Thyroid gland (tissue), 4 donors: ENCODE measurements around the gene ATP6V0A1. TPM values are rescaled to one million over a fixed set of nuclear protein-coding genes. Genes with fewer than 3 reads are reported as not detected.

Source experiments
- DNase-seq, 2 donors: peaks; one replicate each; pipeline ENCODE4 v3.0.0-alpha.2; 2019
- H3K27ac ChIP-seq, 3 donors: fragments of 200-600 bp; sonication (generic); 1 replicate in 2 of 3; 2 replicates in 1 of 3; pipeline ENCODE4 v1.5.1; 2016 to 2019; ENCODE audit warnings: mild to moderate bottlenecking in 1 of 3, moderate library complexity in 1 of 3
- H3K27me3 ChIP-seq: fragments of 200-600 bp; sonication (generic); one replicate; pipeline ENCODE4 v1.5.1; 2019
- H3K36me3 ChIP-seq, 2 donors: fragments of 200-600 bp; sonication (generic); one replicate each; pipeline ENCODE4 v1.5.1; 2016 to 2019
- H3K4me1 ChIP-seq, 2 donors: fragments of 200-600 bp; sonication (generic); one replicate each; pipeline ENCODE4 v1.5.1; 2017 to 2019
- H3K4me3 ChIP-seq, 3 donors: fragments of 200-600 bp; sonication (generic); replicated peaks in 1 of 3; 1 replicate in 2 of 3; 2 replicates in 1 of 3; pipeline ENCODE4 v1.5.1; 2016; ENCODE audit warnings: mild to moderate bottlenecking in 1 of 3
- H3K9me3 ChIP-seq: fragments of 200-600 bp; sonication (generic); one replicate; pipeline ENCODE4 v1.5.1; 2017
- CTCF ChIP-seq, 6 experiments: fragments of 200-600 bp in 3 of 6; fragments of 450-650 bp in 3 of 6; sonication (generic) in 3 of 6; IDR thresholded peaks; one replicate each; pipeline ENCODE4 v1.5.1; 2016 to 2019; ENCODE audit warnings: antibody characterized with exemption in 6 of 6, mild to moderate bottlenecking in 2 of 6, inconsistent platforms in 1 of 6, moderate library complexity in 1 of 6
- POLR2A ChIP-seq, 2 donors: fragments of 450-650 bp; IDR thresholded peaks; one replicate each; pipeline ENCODE4 v1.6.1; 2017; ENCODE audit warnings: antibody characterized with exemption in 2 of 2, mild to moderate bottlenecking in 2 of 2, moderate library complexity in 1 of 2
- WGBS, 2 donors: methylation state at CpG; one replicate each; pipeline ENCODE4 v1.1.5; 2017; 5-methylcytosine and 5-hydroxymethylcytosine counted together
- intact Hi-C: fragments of 100-400 bp; cut with DNase I; formaldehyde crosslinking; loops from one replicate; pipeline ENCODE4 v1.15.1; 2023
- total RNA-seq, 4 donors: library from RNA; depleted of rRNA; stranded (reverse); fragments of >200 nt; gene quantifications; one replicate each; pipeline ENCODE4 v1.2.3, GENCODE V29; 2016

The ATP6V0A1 gene
- total RNA-seq, 4 donors from 2014 or later, result 75.5 to 195 (median 121) TPM

- 81 to 83% methylated on average over 8 to 10 of the region's 11 CpGs for whole genome bisulfite sequencing, 2 donors
- no peak for DNase-seq
- Histone ChIP-seq H3K4me3 (no peak overlapping the region), H3K4me1 (peaks cover 30 to 71% of the 10 kb centered on the region in 2 donors), H3K27ac (peak overlapping the region in 2 of 3 donors; percentile 93 to 99), H3K27me3 (no peaks in the 10 kb centered on the region), H3K36me3 (peaks cover 0 to 11% of the 10 kb centered on the region in 2 donors), H3K9me3 (no peaks in the 10 kb centered on the region)
- intact Hi-C loops, result no loop called here
- TF ChIP-seq CTCF (IDR thresholded peaks at IDR 0.05) (no peak), POLR2A (IDR thresholded peaks at IDR 0.05) (no peak)
Observed at GRCh38 chr17:42521666-42522262, 63.1 kb downstream of the ATP6V0A1 start.

- H3K4me3 ChIP-seq, result no peak overlapping the region
- DNase-seq, result no peak
- H3K27ac ChIP-seq, result peak overlapping the region in 2 of 3 donors; percentile 93 to 99
- intact Hi-C loops, result no loop called here
- TF ChIP-seq POLR2A (IDR thresholded peaks at IDR 0.05), result no peak
- TF ChIP-seq CTCF (IDR thresholded peaks at IDR 0.05), result no peak
- H3K9me3 ChIP-seq, result no peaks in the 10 kb centered on the region
- no peaks in the 10 kb centered on the region for H3K27me3 ChIP-seq
- peaks cover 0 to 11% of the 10 kb centered on the region in 2 donors for H3K36me3 ChIP-seq
- peaks cover 30 to 74% of the 10 kb centered on the region in 2 donors for H3K4me1 ChIP-seq
- WGBS, 2 donors, result 79 to 87% methylated on average over 7 to 9 of the region's 9 CpGs
Observed at GRCh38 chr17:42522263-42522790, 63.6 kb downstream of the ATP6V0A1 start.

- 83 to 98% methylated on average over 6 of the region's 8 CpGs for WGBS, 2 donors
- H3K27me3 ChIP-seq, result no peaks in the 10 kb centered on the region
- H3K36me3 ChIP-seq, result peaks cover 0 to 11% of the 10 kb centered on the region in 2 donors
- H3K27ac ChIP-seq, result peak overlapping the region in 2 of 3 donors; percentile 93 to 99
- H3K4me3 ChIP-seq, result no peak overlapping the region
- H3K9me3 ChIP-seq, result no peaks in the 10 kb centered on the region
- peaks cover 30 to 73% of the 10 kb centered on the region in 2 donors for H3K4me1 ChIP-seq
- intact Hi-C loops, result no loop called here
- TF ChIP-seq POLR2A (IDR thresholded peaks at IDR 0.05) (no peak), CTCF (IDR thresholded peaks at IDR 0.05) (no peak)
- DNase-seq, result no peak
Observed at GRCh38 chr17:42522798-42523278, 64.2 kb downstream of the ATP6V0A1 start.

- 87 to 90% methylated on average over 2 of the region's 2 CpGs for WGBS, 2 donors
- DNase-seq, result no peak
- intact Hi-C loops, result loop anchor here (5.0 kb wide), 1 partner anchor 203 kb away; no protein-coding TSS in a partner anchor
- TF ChIP-seq CTCF (IDR thresholded peaks at IDR 0.05) (no peak), POLR2A (IDR thresholded peaks at IDR 0.05) (no peak)
- H3K36me3 ChIP-seq, result peaks cover 0 to 11% of the 10 kb centered on the region in 2 donors
- H3K27ac ChIP-seq, result peak overlapping the region in 2 of 3 donors; percentile 30 to 78
- no peaks in the 10 kb centered on the region for H3K9me3 ChIP-seq
- peaks cover 12 to 50% of the 10 kb centered on the region in 2 donors for H3K4me1 ChIP-seq
- H3K27me3 ChIP-seq, result no peaks in the 10 kb centered on the region
- H3K4me3 ChIP-seq, result no peak overlapping the region
Observed at GRCh38 chr17:42525221-42525620, 66.5 kb downstream of the ATP6V0A1 start.

- WGBS, 2 donors, result 71 to 77% methylated on average over 6 of the region's 6 CpGs
Observed at GRCh38 chr17:42526031-42526444, 67.4 kb downstream of the ATP6V0A1 start.

More at GRCh38 chr17:42526031-42526444, 67.4 kb downstream of the ATP6V0A1 start:
- intact Hi-C loops, result loop anchor here (5.0 kb wide), 1 partner anchor 204 kb away; no protein-coding TSS in a partner anchor
- no peak for TF ChIP-seq CTCF (IDR thresholded peaks at IDR 0.05)
- no peak for TF ChIP-seq POLR2A (IDR thresholded peaks at IDR 0.05)
- DNase-seq, result peak in 1 of 2 donors; percentile 55
- Histone ChIP-seq H3K4me3 (no peak overlapping the region), H3K4me1 (peaks cover 6 to 50% of the 10 kb centered on the region in 2 donors), H3K36me3 (peaks cover 0 to 10% of the 10 kb centered on the region in 2 donors), H3K9me3 (no peaks in the 10 kb centered on the region), H3K27me3 (no peaks in the 10 kb centered on the region), H3K27ac (peak overlapping the region in 2 of 3 donors; percentile 68 to 78)
